NCI-H2171 treated with DMSO at 0.1 percent for 48 hours (cell line): Measurements from ENCODE around the gene CACNA1I.

Experiments
- DNase-seq: peaks from one replicate; lab custom pipeline; 2025; lab: John Stamatoyannopoulos, UW

CACNA1I gene

GRCh38 chr22:39625569-39626537, 55.3 kb downstream of the CACNA1I start:
- no peak for DNase-seq

- DNase-seq, result no peak
Measured at GRCh38 chr22:39627208-39627607, 56.7 kb downstream of the CACNA1I start.

GRCh38 chr22:39627865-39628562, 57.5 kb downstream of the CACNA1I start:
- DNase-seq, result no peak

DNA sequence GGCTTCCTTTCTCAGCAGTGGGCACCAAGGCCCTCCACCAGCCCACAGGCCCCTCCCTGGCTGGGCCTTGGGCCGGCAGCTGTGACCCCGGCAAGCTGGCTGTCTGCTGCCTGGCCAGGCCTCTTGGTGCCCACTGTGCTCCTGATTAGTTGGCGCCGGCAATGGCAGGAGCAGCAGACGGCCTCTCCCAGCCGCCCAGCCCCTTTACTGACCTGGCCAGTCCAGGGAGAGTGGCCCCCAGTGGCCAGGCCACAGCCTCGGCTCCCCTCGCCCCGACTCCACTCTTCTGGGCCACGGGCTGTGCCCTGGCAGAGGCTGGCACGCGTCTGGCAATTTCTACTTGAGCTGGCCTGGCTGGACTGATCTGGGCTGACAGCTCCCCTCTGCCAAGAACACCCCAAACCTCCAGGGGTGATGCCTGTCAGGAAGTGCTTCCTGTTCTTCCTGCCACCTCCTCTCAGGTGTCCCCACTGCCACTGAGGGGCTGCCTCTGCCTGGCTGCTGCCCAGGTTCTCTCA, 58.1 kb downstream of the CACNA1I start:
- DNase-seq, result no peak

DNA sequence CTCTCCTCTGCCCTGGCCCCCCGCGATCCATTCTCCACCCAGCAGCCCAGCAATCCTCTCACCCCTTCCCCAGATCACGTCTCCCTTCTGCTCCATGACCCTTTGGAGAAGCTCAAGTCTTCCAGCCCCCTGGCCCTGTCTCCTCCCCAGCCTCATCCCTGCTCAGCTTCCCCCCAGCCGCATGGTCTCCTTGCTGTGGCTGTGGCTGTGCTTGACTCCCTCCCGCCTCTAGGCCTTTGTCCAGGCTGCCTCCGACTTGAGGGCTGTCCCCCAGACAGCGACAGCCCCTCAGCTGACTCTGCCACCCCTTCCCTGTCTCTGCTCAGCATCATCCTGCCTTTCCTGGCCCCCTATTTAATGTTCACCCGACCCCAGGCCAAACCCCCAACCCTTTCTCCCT, 59.3 kb downstream of the CACNA1I start:
- DNase-seq, result no peak

DNA sequence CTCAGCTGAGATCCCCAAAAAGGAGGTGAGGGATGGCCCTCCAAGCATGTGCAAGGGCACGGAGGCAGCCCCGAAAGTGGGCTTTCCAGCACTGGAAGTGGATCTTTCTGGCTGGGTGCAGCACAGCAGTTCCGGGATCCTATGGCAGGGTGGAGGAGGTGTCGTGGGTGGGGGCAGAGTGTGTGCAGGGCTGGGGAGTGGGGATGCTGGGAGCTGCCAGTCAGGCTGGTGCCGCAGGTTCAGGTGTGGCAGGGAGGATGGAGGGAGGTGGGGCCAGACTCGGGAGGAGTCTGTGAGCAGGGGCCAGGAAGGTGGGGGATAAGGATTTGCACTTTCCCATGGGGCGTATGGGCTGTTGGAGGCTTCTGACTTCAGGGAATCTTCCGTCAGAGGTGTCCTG, 60.2 kb downstream of the CACNA1I start:
- no peak for DNase-seq

- DNase-seq, result no peak
Measured at GRCh38 chr22:39631381-39632286, 61.1 kb downstream of the CACNA1I start.

DNA sequence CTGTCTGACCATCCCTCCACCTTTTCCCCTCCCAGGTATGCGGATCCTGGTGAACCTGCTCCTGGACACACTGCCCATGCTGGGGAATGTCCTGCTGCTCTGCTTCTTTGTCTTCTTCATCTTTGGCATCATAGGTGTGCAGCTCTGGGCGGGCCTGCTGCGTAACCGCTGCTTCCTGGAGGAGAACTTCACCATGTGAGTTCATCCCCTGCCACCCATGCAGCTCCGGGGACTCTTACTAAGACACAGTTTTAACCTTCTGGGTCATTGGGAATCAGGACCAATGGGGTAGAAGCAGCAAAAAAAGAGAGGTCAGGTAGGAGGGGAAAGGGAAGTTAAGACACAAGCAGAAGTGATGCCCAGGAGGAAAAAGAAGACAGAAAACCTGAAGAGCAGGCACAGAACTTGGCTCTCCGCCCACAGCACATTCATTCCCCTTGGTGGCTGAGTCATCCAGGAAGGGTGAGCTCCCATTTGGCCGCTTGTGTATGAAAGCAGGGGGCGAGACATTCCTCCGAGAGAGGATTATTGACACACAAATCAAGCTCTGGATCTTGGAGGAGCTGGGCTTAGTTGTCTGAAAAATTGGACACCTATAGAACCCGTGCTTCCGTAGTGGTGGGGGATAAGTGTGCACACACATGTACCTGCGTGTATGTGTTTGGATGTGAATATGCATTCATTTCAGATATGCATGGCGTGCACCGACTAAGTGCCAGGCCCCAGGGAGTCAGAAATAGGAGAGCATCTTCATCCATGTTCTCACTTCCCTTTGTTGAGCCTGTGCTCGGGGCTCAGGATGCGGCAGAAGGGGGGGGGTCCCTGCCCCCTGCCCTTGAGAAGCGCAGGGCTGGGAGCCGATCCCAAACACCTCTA, 64.2 kb downstream of the CACNA1I start:
- DNase-seq, result peak; percentile 50

- DNase-seq, result peak; percentile 35
Measured at GRCh38 chr22:39635719-39636118, 65.2 kb downstream of the CACNA1I start.

GRCh38 chr22:39638958-39639357, 68.4 kb downstream of the CACNA1I start:
- DNase-seq, result no peak

GRCh38 chr22:39641660-39642310, 71.2 kb downstream of the CACNA1I start:
- no peak for DNase-seq

GRCh38 chr22:39643311-39644083, 72.9 kb downstream of the CACNA1I start:
- no peak for DNase-seq

DNA sequence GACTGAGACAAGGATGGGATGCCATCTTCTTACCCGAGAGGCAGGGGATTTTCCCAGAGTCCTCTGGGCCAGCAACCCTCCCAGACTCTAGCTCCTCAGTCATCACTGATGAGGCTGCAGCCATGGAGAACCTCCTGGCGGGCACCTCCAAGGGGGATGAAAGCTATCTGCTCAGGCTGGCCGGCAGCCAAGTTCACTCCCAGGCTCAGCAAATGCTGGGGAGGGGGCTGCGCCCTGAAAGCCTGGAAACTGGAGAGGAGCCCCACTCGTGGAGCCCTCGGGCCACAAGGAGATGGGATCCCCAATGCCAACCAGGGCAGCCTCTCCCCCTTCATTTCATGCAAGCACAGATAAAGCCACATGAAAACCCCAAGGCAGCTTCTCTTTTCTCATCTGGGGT, 75.0 kb downstream of the CACNA1I start:
- no peak for DNase-seq

- no peak for DNase-seq
Measured at GRCh38 chr22:39646398-39647063, 76.0 kb downstream of the CACNA1I start.

- DNase-seq, result no peak
Measured at GRCh38 chr22:39647836-39648629, 77.5 kb downstream of the CACNA1I start.

DNA sequence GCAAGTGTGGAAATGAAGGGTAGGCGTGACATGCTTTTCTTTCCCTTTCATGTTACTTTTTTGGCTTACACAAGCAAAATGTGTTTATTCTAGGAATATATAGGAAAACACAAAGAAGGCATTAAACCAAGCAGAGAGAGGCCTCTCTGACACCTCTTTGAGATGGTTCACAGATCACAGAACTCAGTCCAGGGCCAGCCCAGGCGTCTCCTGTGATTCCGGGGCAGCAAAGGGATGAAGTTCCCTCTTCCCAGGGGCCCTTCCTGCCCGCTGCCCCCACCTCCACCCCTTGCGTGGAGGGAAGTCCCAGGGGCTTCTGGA, 78.0 kb downstream of the CACNA1I start:
- no peak for DNase-seq

DNA sequence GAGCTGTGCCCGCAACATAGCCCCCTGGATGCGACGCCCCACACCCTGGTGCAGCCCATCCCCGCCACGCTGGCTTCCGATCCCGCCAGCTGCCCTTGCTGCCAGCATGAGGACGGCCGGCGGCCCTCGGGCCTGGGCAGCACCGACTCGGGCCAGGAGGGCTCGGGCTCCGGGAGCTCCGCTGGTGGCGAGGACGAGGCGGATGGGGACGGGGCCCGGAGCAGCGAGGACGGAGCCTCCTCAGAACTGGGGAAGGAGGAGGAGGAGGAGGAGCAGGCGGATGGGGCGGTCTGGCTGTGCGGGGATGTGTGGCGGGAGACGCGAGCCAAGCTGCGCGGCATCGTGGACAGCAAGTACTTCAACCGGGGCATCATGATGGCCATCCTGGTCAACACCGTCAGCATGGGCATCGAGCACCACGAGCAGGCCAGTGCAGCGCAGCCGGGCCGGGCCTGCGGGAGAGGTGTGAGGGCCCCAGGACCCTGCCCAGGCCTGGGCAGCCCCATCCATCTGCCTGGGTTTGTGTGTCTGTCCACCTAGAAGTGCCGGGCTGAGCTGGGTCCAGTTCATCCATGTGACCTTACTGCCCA, 79.0 kb downstream of the CACNA1I start:
- no peak for DNase-seq
